Raji (cell line): Measurements from ENCODE around the gene EDA2R.

Experiments
- POLR2A ChIP-seq: IDR thresholded peaks from 2 replicates; pipeline ENCODE4 v1.6.1; 2011; ENCODE audit warnings: low read depth, low read length, control low read depth; ENCODE audit not compliant: insufficient read depth

Gene EDA2R

DNA sequence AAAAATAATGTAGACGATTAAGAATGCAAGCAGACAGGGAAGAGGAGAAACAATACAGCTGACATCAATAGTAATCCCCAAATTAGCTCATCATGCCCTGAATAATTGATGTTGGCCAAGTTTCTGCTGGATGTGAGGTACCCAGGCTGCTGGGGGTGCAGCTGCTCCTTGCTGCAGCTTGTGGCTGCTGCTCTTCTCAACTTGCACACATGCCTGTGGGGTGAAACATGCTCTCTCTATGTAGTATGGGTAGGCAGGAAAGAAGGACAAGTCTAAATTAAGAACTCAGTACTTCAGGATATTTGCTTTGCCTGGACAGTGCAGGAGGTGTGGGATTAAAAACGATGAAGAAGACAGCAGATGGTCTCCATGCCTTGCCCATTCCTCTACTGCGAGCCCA lies 16.7 kb downstream of the EDA2R start:
- TF ChIP-seq POLR2A = no peak

DNA sequence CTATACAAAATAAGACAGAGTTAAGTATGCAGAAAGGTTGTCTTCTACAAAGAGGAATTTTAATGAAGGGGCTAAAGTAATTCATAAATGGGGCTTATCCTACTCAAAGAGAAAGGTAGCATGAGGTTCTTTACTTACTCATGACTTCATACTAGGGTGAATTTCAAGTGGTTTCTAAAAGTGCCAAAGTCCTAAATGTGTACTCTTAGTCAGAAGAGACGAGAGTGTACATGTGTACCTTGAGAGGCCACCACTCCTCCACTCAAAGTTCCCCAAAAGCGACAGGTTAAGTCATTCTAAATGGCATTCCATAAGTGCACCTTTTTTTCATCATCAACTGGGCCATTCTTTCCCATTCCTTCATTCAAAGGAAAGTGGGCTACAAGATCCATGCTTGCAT lies 21.9 kb downstream of the EDA2R start:
- no peak for TF ChIP-seq POLR2A

DNA sequence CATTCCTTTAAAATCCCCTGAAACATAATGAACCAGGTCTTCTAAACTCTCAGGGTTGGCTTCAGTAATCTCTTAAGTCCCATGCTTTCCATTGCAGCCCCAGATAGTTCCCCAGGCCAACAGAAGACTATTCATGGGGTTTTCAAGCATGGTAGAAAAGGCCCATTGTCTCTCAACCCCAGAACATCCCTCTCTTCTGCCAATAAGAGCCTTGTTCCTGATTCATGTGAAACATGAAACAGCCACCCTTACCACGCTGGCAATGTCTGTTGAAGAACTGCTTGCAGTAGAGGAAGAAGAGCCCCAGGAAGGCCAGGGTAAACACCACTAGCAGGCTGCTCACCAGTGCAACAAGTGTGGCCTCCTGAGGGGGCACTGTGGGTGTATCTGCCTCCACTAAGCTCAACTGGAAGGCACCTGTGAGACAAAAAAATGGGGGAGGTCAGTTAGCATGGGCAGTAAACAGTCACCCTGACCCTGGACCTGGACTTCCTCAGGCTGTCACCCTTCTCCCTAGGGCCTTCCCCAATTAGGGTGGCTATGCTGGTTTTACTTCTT lies 36.4 kb downstream of the EDA2R start:
- no peak for TF ChIP-seq POLR2A

DNA sequence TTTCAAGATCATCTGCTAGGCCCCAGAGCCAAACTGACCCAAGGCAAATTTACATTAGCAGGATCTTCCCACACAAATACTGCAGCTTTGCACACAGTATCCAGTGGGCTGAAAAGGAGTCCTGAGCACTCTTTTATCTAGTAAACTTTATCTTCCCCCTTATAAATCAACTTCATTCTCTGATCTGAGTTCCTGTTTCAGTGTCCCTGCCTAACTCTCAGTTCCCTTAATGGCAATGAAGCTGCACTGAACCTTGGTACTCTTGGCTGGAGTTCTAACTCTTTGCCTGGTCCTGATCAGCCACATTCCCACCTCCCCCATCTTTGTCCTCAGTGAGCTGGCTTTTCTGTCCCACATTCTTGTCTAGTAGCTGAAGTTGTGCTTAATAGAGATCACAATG lies 37.4 kb downstream of the EDA2R start:
- TF ChIP-seq POLR2A = no peak

DNA sequence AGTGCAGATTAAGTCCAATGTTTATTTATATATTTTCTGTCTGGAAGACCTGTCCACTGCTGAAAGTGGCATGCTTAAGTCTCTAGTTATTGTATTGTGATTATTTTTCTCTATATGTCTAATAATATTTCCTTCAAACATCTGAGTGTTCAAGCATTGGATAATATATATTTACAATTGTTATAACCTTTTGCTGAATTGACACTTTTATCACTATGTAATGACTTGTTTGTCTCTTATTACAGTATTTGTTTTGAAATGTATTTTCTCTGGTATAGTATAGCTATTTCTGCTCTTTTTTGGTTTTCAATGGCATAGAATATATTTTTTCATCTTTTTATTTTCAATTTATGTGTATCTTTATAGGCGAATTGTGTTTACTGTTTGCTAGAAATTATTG lies 59.7 kb downstream of the EDA2R start:
- no peak for TF ChIP-seq POLR2A

DNA sequence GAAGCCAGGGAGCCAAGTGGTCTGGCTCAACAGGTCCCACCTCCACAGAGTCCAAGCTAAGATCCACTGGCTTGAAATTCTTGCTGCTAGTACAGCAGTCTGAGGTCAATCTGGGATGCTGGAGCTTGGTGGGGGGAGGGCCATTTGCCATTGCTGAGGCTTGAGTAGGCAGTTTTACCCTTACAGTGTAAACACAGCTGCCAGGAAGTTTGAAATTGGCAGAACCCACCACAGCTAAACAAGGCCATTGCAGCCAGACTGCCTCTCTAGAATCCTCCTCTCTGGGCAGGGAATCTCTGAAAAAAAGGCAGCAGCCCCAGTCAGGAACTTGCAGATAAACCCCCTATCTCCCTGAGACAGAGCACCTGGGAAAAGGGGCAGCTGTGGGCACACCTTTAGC lies 84.9 kb downstream of the EDA2R start:
- TF ChIP-seq POLR2A = no peak

DNA sequence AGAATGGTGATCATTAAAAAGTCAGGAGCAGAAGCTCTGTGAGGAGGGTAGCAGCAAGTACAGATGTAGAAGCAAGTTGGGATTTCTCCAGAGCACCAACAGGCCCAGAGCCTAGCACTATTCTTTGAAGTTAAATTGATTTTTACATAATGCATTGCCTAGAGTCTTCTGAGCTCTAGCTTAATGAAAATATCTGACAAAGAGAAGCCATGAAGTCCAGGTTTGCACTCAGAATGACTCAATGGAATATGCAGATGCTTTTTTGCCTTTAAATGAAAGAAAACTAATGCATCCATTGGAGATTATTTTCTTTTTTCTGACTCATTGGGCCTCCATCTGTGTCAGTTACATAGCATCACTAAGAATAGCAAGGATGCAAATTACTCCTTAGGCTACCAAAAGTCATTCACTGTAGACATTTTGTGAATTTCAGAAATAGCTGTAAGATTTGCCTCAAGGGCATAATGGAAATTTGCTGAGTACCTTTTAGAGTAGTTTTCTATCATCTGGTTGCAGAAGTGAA lies 91.0 kb downstream of the EDA2R start:
- TF ChIP-seq POLR2A = no peak
